IPS-18c (cell line): Measurements from ENCODE around the gene GPC5.

Experiments used
- H3K4me3 ChIP-seq: 2 replicates; pipeline ENCODE4 v1.7.0; 2013; ENCODE audit warnings: low read depth, mild to moderate bottlenecking, low read length, moderate library complexity; ENCODE audit not compliant: insufficient read depth
- H3K9me3 ChIP-seq: one replicate; pipeline ENCODE4 v1.6.1; 2013; ENCODE audit warnings: mild to moderate bottlenecking, low read length, moderate library complexity; ENCODE audit not compliant: control insufficient read depth, insufficient read depth

Gene GPC5

GRCh38 chr13:92913840-92914239 lies 1515.4 kb downstream of the GPC5 start:
- Histone ChIP-seq H3K9me3 (no peaks in the 10 kb centered on the region), H3K4me3 (no peak overlapping the region)
